Endodermal cell (in vitro differentiated cells): ENCODE results near the gene IL15. TPM values are rescaled to one million over a fixed set of nuclear protein-coding genes. Genes with fewer than 3 reads are reported as not detected.
"Not testable (repeated sequence)": the region's sequence is repeated elsewhere in the genome, so short reads cannot be mapped to it uniquely, and the experiment has no call there.

Experiments
- DNase-seq: peaks from one replicate; pipeline ENCODE4 v3.0.0-alpha.2; 2017
- H3K27ac ChIP-seq: 2 replicates; pipeline ENCODE4 v1.5.1; 2013; ENCODE audit warnings: mild to moderate bottlenecking, low read depth, low read length, moderate library complexity
- H3K27me3 ChIP-seq: 2 replicates; pipeline ENCODE4 v1.6.1; 2013; ENCODE audit warnings: mild to moderate bottlenecking, low read length, moderate library complexity; ENCODE audit not compliant: insufficient read depth, control insufficient read depth, poor library complexity, severe bottlenecking
- H3K36me3 ChIP-seq: 2 replicates; pipeline ENCODE4 v1.7.0; 2013; ENCODE audit warnings: mild to moderate bottlenecking, low read length, moderate library complexity; ENCODE audit not compliant: control insufficient read depth, insufficient read depth
- H3K4me1 ChIP-seq: one replicate; pipeline ENCODE4 v1.7.0; 2013; ENCODE audit warnings: low read length; ENCODE audit not compliant: control insufficient read depth, insufficient read depth
- H3K4me3 ChIP-seq: 2 replicates; pipeline ENCODE4 v1.5.1; 2013; ENCODE audit warnings: mild to moderate bottlenecking, low read length, moderate library complexity
- H3K9ac ChIP-seq: 2 replicates; pipeline ENCODE4 v1.6.1; 2013; ENCODE audit warnings: mild to moderate bottlenecking, low read length, moderate library complexity; ENCODE audit not compliant: poor library complexity, severe bottlenecking; ENCODE audit errors: extremely low read depth
- H3K9me3 ChIP-seq: 2 replicates; pipeline ENCODE4 v1.6.1; 2013; ENCODE audit warnings: mild to moderate bottlenecking, low read length, moderate library complexity; ENCODE audit not compliant: control insufficient read depth
- H3K27ac Mint-ChIP-seq: 2 replicates; pipeline ENCODE4 v1.8.0; 2020; ENCODE audit warnings: mixed read lengths
- H3K27me3 Mint-ChIP-seq: 2 replicates; pipeline ENCODE4 v1.8.0; 2021; ENCODE audit warnings: mild to moderate bottlenecking, mixed read lengths; ENCODE audit not compliant: insufficient read depth
- H3K36me3 Mint-ChIP-seq: 2 replicates; pipeline ENCODE4 v1.8.0; 2020; ENCODE audit warnings: low read depth, mixed read lengths
- H3K4me1 Mint-ChIP-seq: 2 replicates; pipeline ENCODE4 v1.8.0; 2020; ENCODE audit warnings: mixed read lengths
- H3K4me3 Mint-ChIP-seq: 2 replicates; pipeline ENCODE4 v1.8.0; 2020; ENCODE audit warnings: mild to moderate bottlenecking, moderate library complexity, mixed read lengths
- H3K9me3 Mint-ChIP-seq: 2 replicates; pipeline ENCODE4 v1.8.0; 2020; ENCODE audit warnings: mild to moderate bottlenecking, mixed read lengths
- WGBS, 2 experiments: methylation state at CpG; one replicate each; pipeline versions ENCODE4 v1.1.5 to v1.1.7; 2013; ENCODE audit warnings: missing lambda C conversion rate in 2 of 2, mixed read lengths in 1 of 2; ENCODE audit not compliant: insufficient coverage in 1 of 2, insufficient read length in 1 of 2; 5-methylcytosine and 5-hydroxymethylcytosine counted together
- total RNA-seq, 2 donors: library from RNA; stranded (reverse); fragmentation: NEBNext Ultra II Directional in 1 of 2; extraction: Animal tissue kit (Norgen Biotek cat#: 25700) in 1 of 2; gene quantifications; 2 replicates in 1 of 2; 3 replicates in 1 of 2; pipeline ENCODE4 v1.2.1, GENCODE V29; 2021
- TF ChIP-seq, protein P1 (sequence below): fragments of 200-600 bp; sonication (generic); conservative IDR thresholded peaks from 2 replicates; pipeline ENCODE4 v1.5.0; 2021; ENCODE audit warnings: antibody characterized with exemption, mild to moderate bottlenecking

Gene IL15
- total RNA-seq, 2 donors from 2014 or later: 0.42 TPM

- Histone ChIP-seq H3K36me3 (no peaks in the 10 kb centered on the region), H3K4me1 (no peaks in the 10 kb centered on the region), H3K27ac (no peak overlapping the region), H3K9ac (no peak overlapping the region), H3K9me3 (no peaks in the 10 kb centered on the region), H3K4me3 (no peak overlapping the region), H3K27me3 (peaks cover 43% of the 10 kb centered on the region)
- Mint-ChIP-seq H3K4me1 (no peaks in the 10 kb centered on the region), H3K27ac (no peak overlapping the region), H3K9me3 (no peaks in the 10 kb centered on the region), H3K36me3 (no peaks in the 10 kb centered on the region), H3K4me3 (no peak overlapping the region), H3K27me3 (peaks cover 13% of the 10 kb centered on the region)
- TF ChIP-seq, protein P1, sequence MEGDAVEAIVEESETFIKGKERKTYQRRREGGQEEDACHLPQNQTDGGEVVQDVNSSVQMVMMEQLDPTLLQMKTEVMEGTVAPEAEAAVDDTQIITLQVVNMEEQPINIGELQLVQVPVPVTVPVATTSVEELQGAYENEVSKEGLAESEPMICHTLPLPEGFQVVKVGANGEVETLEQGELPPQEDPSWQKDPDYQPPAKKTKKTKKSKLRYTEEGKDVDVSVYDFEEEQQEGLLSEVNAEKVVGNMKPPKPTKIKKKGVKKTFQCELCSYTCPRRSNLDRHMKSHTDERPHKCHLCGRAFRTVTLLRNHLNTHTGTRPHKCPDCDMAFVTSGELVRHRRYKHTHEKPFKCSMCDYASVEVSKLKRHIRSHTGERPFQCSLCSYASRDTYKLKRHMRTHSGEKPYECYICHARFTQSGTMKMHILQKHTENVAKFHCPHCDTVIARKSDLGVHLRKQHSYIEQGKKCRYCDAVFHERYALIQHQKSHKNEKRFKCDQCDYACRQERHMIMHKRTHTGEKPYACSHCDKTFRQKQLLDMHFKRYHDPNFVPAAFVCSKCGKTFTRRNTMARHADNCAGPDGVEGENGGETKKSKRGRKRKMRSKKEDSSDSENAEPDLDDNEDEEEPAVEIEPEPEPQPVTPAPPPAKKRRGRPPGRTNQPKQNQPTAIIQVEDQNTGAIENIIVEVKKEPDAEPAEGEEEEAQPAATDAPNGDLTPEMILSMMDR: no peak
- DNase-seq: no peak
These were observed 26.0 kb upstream of the IL15 start for GRCh38 chr4:141610365-141610764.

DNA sequence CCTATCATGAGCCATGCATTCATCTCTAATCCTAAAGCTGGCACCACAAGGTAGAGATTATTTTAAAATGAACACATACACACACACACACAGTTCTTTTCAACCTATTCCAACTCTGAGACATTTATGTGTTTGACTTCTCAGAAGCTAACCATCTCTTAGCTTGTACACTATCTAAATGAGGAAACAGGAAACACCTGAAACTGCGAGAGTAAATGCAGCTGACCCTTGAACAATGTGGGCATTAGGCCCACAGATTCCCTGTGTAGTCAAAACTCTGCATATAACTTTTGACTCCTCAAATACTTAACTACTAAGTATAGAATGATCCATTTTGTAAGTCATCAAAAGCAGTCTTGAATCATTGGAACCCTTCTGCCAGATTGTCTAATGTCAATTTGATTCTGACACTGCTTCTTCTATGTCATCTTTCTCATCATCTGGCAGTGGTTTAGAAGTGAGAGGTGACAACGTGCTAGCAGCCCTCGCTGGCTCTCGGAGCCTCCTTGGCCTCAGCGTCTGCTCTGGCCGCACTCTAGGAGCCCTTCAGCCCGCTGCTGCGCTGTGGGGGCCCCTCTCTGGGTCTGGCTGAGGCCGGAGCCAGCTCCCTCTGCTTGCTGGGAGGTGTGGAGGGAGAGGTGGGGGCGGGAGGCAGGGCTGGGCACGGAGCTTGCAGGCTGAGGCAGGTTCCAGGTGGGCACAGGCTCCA lies 21.4 kb upstream of the IL15 start:
- DNase-seq: no peak
- Mint-ChIP-seq H3K36me3 (peaks cover 6% of the 10 kb centered on the region), H3K27me3 (peaks cover 51% of the 10 kb centered on the region), H3K4me1 (peaks cover 6% of the 10 kb centered on the region), H3K9me3 (peaks cover 9% of the 10 kb centered on the region), H3K27ac (no peak overlapping the region), H3K4me3 (no peak overlapping the region)
- Histone ChIP-seq H3K9me3 (no peaks in the 10 kb centered on the region), H3K36me3 (no peaks in the 10 kb centered on the region), H3K9ac (no peak overlapping the region), H3K4me3 (no peak overlapping the region), H3K27me3 (peaks cover 76% of the 10 kb centered on the region), H3K27ac (no peak overlapping the region), H3K4me1 (no peaks in the 10 kb centered on the region)
- WGBS, 2 experiments: 90 to 95% methylated on average over 2 to 11 of the region's 11 CpGs
- TF ChIP-seq, protein P1: no peak

DNA sequence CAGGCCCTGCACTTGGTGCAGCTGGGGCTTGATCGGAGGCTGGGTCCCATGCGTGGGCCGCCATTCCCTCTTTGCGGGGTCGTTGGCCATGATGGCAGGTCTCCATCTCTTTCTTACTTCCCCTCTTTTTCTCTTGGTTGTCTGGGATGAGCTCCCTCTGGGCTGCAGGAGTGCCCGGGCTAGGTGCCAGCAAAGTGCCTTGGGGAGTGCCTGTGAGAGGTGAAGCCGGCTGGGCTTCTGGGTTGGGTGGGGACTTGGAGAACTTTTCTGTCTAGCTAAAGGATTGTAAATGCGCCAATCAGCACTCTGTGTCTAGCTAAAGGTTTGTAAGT lies 20.8 kb upstream of the IL15 start:
- H3K9me3 Mint-ChIP-seq, DNase-seq, H3K36me3 Mint-ChIP-seq, H3K9ac ChIP-seq, H3K4me1 ChIP-seq, H3K27ac Mint-ChIP-seq, H3K36me3 ChIP-seq, H3K27ac ChIP-seq, H3K9me3 ChIP-seq, H3K4me3 Mint-ChIP-seq, H3K4me3 ChIP-seq, H3K4me1 Mint-ChIP-seq: not testable (repeated sequence)
- 97 to 100% methylated on average over 1 to 8 of the region's 8 CpGs for WGBS, 2 experiments
- H3K27me3 Mint-ChIP-seq: peaks cover 56% of the 10 kb centered on the region
- peaks cover 79% of the 10 kb centered on the region for H3K27me3 ChIP-seq

GRCh38 chr4:141620715-141621114 lies 15.7 kb upstream of the IL15 start:
- TF ChIP-seq, protein P1: no peak
- Mint-ChIP-seq H3K9me3 (peaks cover 7% of the 10 kb centered on the region), H3K36me3 (peaks cover 6% of the 10 kb centered on the region), H3K4me3 (no peak overlapping the region), H3K27me3 (peaks cover 55% of the 10 kb centered on the region), H3K4me1 (peaks cover 25% of the 10 kb centered on the region), H3K27ac (no peak overlapping the region)
- Histone ChIP-seq H3K27me3 (peaks cover 89% of the 10 kb centered on the region), H3K4me3 (no peak overlapping the region), H3K27ac (no peak overlapping the region), H3K4me1 (no peaks in the 10 kb centered on the region), H3K9me3 (no peaks in the 10 kb centered on the region), H3K9ac (no peak overlapping the region), H3K36me3 (no peaks in the 10 kb centered on the region)
- DNase-seq: no peak
- WGBS, 2 experiments: 91% methylated on average over 1 of the region's 1 CpG; no CpG with 5 or more reads in 1 of the 2 experiments
